Measurements from ENCODE around the gene SLC66A3. TPM values are rescaled to one million over a fixed set of nuclear protein-coding genes. Genes with fewer than 3 reads are reported as not detected.
A peak's percentile ranks its signal among the peaks of the same experiment; 100 is the strongest.

Gene SLC66A3
- total RNA-seq, 1 donor from 2014 or later: 14.3 TPM

- Mint-ChIP-seq H3K4me3 (ENCODE audit: unreplicated experiment) (no peak overlapping the region), H3K36me3 (ENCODE audit: low read depth, unreplicated experiment) (no peaks in the 10 kb centered on the region), H3K9me3 (ENCODE audit: unreplicated experiment) (no peaks in the 10 kb centered on the region), H3K27me3 (ENCODE audit: low read depth, unreplicated experiment) (peaks cover 28% of the 10 kb centered on the region), H3K4me1 (ENCODE audit: low read depth, unreplicated experiment) (peaks cover 13% of the 10 kb centered on the region), H3K27ac (ENCODE audit: unreplicated experiment) (peak overlapping the region; percentile 43)
- peaks cover 3% of the 10 kb centered on the region for H3K4me1 ChIP-seq (ENCODE audit: insufficient read depth, low read length)
- H4K20me1 ChIP-seq (ENCODE audit: insufficient read depth, low read length): no peaks in the 10 kb centered on the region
- no peak overlapping the region for H3K27ac ChIP-seq (ENCODE audit: low read depth, low read length)
- H3K9ac ChIP-seq (ENCODE audit: low read length): no peak overlapping the region
- H3K4me2 ChIP-seq (ENCODE audit: low read length): no peak overlapping the region
- no peak overlapping the region for H2AFZ ChIP-seq (ENCODE audit: low read depth, low read length)
- H3K79me2 ChIP-seq (ENCODE audit: insufficient read depth, low read length): no peaks in the 10 kb centered on the region
- no peak for TF ChIP-seq EZH2 (IDR thresholded peaks at IDR 0.05; ENCODE audit: insufficient read depth, low read length)
- TF ChIP-seq, protein P1, sequence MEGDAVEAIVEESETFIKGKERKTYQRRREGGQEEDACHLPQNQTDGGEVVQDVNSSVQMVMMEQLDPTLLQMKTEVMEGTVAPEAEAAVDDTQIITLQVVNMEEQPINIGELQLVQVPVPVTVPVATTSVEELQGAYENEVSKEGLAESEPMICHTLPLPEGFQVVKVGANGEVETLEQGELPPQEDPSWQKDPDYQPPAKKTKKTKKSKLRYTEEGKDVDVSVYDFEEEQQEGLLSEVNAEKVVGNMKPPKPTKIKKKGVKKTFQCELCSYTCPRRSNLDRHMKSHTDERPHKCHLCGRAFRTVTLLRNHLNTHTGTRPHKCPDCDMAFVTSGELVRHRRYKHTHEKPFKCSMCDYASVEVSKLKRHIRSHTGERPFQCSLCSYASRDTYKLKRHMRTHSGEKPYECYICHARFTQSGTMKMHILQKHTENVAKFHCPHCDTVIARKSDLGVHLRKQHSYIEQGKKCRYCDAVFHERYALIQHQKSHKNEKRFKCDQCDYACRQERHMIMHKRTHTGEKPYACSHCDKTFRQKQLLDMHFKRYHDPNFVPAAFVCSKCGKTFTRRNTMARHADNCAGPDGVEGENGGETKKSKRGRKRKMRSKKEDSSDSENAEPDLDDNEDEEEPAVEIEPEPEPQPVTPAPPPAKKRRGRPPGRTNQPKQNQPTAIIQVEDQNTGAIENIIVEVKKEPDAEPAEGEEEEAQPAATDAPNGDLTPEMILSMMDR (IDR thresholded peaks at IDR 0.05; ENCODE audit: insufficient read depth, low read depth, low read length): no peak
- no peaks in the 10 kb centered on the region for H3K36me3 ChIP-seq (ENCODE audit: insufficient read depth, low read length)
- H3K4me3 ChIP-seq (ENCODE audit: insufficient read depth, low read depth, low read length): no peak overlapping the region
- peaks cover 6% of the 10 kb centered on the region for H3K27me3 ChIP-seq (ENCODE audit: insufficient read depth, low read length)
- no peak for FAIRE-seq
- H3K9me3 ChIP-seq (ENCODE audit: insufficient read depth, low read depth, low read length): no peaks in the 10 kb centered on the region
- DNase-seq (ENCODE audit: low read depth): no peak
These were observed 34.0 kb upstream of the SLC66A3 start for GRCh38 chr2:11121099-11121822.

GRCh38 chr2:11121823-11122155, 33.5 kb upstream of the SLC66A3 start:
- H2AFZ ChIP-seq (ENCODE audit: low read depth, low read length): no peak overlapping the region
- no peaks in the 10 kb centered on the region for H3K9me3 ChIP-seq (ENCODE audit: insufficient read depth, low read depth, low read length)
- no peak overlapping the region for H3K9ac ChIP-seq (ENCODE audit: low read length)
- peaks cover 5% of the 10 kb centered on the region for H3K27me3 ChIP-seq (ENCODE audit: insufficient read depth, low read length)
- peaks cover 28% of the 10 kb centered on the region for H3K27me3 Mint-ChIP-seq (ENCODE audit: low read depth, unreplicated experiment)
- no peak overlapping the region for H3K27ac Mint-ChIP-seq (ENCODE audit: unreplicated experiment)
- H3K4me1 ChIP-seq (ENCODE audit: insufficient read depth, low read length): peaks cover 3% of the 10 kb centered on the region
- no peak overlapping the region for H3K4me3 ChIP-seq (ENCODE audit: insufficient read depth, low read depth, low read length)
- no peak for TF ChIP-seq EZH2 (IDR thresholded peaks at IDR 0.05; ENCODE audit: insufficient read depth, low read length)
- TF ChIP-seq, protein P1 (IDR thresholded peaks at IDR 0.05; ENCODE audit: insufficient read depth, low read depth, low read length): no peak
- DNase-seq (ENCODE audit: low read depth): no peak
- H3K36me3 Mint-ChIP-seq (ENCODE audit: low read depth, unreplicated experiment): no peaks in the 10 kb centered on the region
- H3K4me2 ChIP-seq (ENCODE audit: low read length): no peak overlapping the region
- no peak overlapping the region for H3K27ac ChIP-seq (ENCODE audit: low read depth, low read length)
- H3K4me1 Mint-ChIP-seq (ENCODE audit: low read depth, unreplicated experiment): peaks cover 13% of the 10 kb centered on the region
- no peaks in the 10 kb centered on the region for H3K36me3 ChIP-seq (ENCODE audit: insufficient read depth, low read length)
- no peaks in the 10 kb centered on the region for H3K79me2 ChIP-seq (ENCODE audit: insufficient read depth, low read length)
- no peaks in the 10 kb centered on the region for H4K20me1 ChIP-seq (ENCODE audit: insufficient read depth, low read length)
- FAIRE-seq: no peak
- no peaks in the 10 kb centered on the region for H3K9me3 Mint-ChIP-seq (ENCODE audit: unreplicated experiment)
- no peak overlapping the region for H3K4me3 Mint-ChIP-seq (ENCODE audit: unreplicated experiment)

- no peaks in the 10 kb centered on the region for H3K9me3 Mint-ChIP-seq (ENCODE audit: unreplicated experiment)
- no peaks in the 10 kb centered on the region for H4K20me1 ChIP-seq (ENCODE audit: insufficient read depth, low read length)
- no peak overlapping the region for H3K4me2 ChIP-seq (ENCODE audit: low read length)
- H3K27me3 Mint-ChIP-seq (ENCODE audit: low read depth, unreplicated experiment): peaks cover 23% of the 10 kb centered on the region
- H3K9ac ChIP-seq (ENCODE audit: low read length): no peak overlapping the region
- no peak for DNase-seq (ENCODE audit: low read depth)
- H3K36me3 Mint-ChIP-seq (ENCODE audit: low read depth, unreplicated experiment): no peaks in the 10 kb centered on the region
- no peak overlapping the region for H2AFZ ChIP-seq (ENCODE audit: low read depth, low read length)
- H3K27me3 ChIP-seq (ENCODE audit: insufficient read depth, low read length): no peaks in the 10 kb centered on the region
- no peak for TF ChIP-seq EZH2 (IDR thresholded peaks at IDR 0.05; ENCODE audit: insufficient read depth, low read length)
- TF ChIP-seq, protein P1 (IDR thresholded peaks at IDR 0.05; ENCODE audit: insufficient read depth, low read depth, low read length): no peak
- peak overlapping the region; percentile 15 for H3K4me3 Mint-ChIP-seq (ENCODE audit: unreplicated experiment)
- H3K9me3 ChIP-seq (ENCODE audit: insufficient read depth, low read depth, low read length): no peaks in the 10 kb centered on the region
- H3K27ac Mint-ChIP-seq (ENCODE audit: unreplicated experiment): peak overlapping the region; percentile 55
- H3K4me1 Mint-ChIP-seq (ENCODE audit: low read depth, unreplicated experiment): peaks cover 13% of the 10 kb centered on the region
- H3K36me3 ChIP-seq (ENCODE audit: insufficient read depth, low read length): no peaks in the 10 kb centered on the region
- H3K4me1 ChIP-seq (ENCODE audit: insufficient read depth, low read length): peaks cover 3% of the 10 kb centered on the region
- no peak for FAIRE-seq
- H3K27ac ChIP-seq (ENCODE audit: low read depth, low read length): no peak overlapping the region
- no peak overlapping the region for H3K4me3 ChIP-seq (ENCODE audit: insufficient read depth, low read depth, low read length)
- H3K79me2 ChIP-seq (ENCODE audit: insufficient read depth, low read length): no peaks in the 10 kb centered on the region
These were observed 32.9 kb upstream of the SLC66A3 start for GRCh38 chr2:11122380-11122779.

Data from astrocyte (in vitro differentiated cells and primary cell).